Activated CD4-positive, alpha-beta T cell treated with anti-CD3 and anti-CD28 coated beads, Interleukin-2, amount 50 U/mL, for 1 hour (primary cell): ENCODE data around the gene GHITM.
"Not testable (repeated sequence)": the region's sequence is repeated elsewhere in the genome, so short reads cannot be mapped to it uniquely, and the experiment has no call there.

ENCODE experiments used
- DNase-seq: peaks from one replicate; pipeline ENCODE4 v3.0.0-alpha.2; 2020

The GHITM gene

DNA sequence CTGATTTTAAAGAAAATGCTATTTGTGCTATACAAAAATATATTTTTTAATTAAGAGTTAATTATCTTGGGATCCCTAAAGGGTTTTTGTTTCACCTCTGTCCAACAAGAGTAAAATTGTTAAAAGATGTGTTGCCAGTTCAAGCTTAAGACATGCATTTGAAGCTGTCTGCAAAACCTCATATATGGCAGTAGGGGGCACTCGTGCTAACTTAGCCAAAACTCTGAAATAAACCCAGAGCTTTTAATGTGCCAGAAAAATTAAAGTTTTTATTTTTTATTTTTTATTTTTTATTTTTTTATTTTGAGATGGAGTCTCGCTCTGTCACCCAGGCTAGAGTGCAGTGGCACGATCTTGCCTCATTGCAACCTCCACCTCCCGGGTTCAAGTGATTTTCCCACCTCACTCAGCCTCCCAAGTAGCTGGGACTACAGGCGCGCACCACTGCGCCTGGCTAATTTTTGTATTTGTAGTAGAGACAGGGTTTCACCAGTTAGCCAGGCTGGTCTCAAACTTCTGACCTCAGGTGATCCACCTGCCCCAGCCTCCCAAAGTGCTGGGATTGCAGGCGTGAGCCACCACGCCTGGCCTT, 8.8 kb downstream of the GHITM start:
- DNase-seq: not testable (repeated sequence)

GRCh38 chr10:84149854-84150253, 10.5 kb downstream of the GHITM start:
- no peak for DNase-seq

DNA sequence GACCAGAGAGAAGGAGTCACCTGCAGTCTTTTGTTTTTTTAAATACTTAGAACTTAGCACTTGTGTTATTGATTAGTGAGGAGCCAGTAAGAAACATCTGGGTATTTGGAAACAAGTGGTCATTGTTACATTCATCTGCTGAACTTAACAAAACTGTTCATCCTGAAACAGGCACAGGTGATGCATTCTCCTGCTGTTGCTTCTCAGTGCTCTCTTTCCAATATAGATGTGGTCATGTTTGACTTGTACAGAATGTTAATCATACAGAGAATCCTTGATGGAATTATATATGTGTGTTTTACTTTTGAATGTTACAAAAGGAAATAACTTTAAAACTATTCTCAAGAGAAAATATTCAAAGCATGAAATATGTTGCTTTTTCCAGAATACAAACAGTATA, 13.5 kb downstream of the GHITM start:
- DNase-seq: no peak

GRCh38 chr10:84155521-84155920, 16.2 kb downstream of the GHITM start:
- no peak for DNase-seq

DNA sequence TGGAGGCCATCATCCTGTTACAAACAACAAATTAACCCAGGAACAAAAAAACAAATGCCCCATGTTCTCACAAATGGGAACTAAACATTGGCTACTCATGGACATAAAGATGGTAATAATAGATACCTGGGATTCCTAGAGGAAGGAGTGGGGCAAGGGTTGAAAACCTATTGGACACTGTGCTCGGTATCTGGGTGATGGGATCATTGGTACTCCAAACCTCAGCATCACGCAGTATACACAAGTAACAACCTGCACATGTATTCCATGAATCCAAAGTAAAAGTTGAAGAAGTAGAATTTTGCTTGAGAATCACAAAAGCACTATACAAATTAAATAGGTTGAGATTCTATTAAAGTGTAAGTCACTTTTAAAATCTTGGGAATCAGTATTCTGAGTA, 16.7 kb downstream of the GHITM start:
- DNase-seq: no peak

GRCh38 chr10:84156768-84157167, 17.5 kb downstream of the GHITM start:
- DNase-seq: no peak

DNA sequence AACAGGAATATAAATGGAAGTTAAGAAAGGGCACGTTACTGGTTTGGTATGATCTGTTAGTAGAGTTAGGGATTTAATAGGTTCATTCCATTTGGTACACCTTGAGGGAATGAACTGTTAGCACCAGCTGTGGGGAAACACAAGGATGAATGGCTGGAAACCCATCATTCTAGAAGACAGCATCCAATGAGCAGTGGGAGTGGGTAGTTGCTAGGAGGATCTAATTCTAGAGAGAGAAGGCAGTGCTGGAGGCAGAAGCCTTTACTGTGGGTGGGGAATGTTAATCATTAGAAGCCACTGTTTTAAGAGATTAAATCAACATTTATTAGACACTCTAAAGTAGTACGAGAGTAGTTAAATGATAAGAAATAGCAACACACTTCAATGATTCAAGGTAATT, 18.8 kb downstream of the GHITM start:
- DNase-seq: no peak

- no peak for DNase-seq
Measured at GRCh38 chr10:84158550-84158949, 19.2 kb downstream of the GHITM start.

- DNase-seq: no peak
Measured at GRCh38 chr10:84159076-84159685, 19.9 kb downstream of the GHITM start.

- no peak for DNase-seq
Measured at GRCh38 chr10:84160663-84161362, 21.5 kb downstream of the GHITM start.

DNA sequence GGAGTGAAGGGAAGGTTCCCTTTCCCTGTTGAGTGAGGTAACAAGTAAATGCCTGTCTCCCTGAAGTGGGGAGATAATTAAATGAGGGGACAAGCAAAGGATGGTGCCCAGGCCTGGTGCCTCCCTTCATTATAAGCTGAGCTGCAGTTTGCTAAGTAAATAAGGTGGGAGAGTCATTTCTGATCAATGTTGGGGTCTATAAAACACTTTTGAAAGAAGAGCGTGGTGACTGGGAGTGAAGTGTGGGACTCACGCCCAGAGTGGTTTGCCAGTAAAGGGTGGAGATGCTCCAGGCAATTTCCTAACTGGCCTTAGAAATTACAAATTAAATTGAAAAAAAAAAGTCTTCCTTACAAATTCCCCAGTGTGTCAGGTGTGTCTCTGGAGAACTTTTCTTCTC, 24.7 kb downstream of the GHITM start:
- no peak for DNase-seq

GRCh38 chr10:84164442-84164841, 25.1 kb downstream of the GHITM start:
- no peak for DNase-seq

DNA sequence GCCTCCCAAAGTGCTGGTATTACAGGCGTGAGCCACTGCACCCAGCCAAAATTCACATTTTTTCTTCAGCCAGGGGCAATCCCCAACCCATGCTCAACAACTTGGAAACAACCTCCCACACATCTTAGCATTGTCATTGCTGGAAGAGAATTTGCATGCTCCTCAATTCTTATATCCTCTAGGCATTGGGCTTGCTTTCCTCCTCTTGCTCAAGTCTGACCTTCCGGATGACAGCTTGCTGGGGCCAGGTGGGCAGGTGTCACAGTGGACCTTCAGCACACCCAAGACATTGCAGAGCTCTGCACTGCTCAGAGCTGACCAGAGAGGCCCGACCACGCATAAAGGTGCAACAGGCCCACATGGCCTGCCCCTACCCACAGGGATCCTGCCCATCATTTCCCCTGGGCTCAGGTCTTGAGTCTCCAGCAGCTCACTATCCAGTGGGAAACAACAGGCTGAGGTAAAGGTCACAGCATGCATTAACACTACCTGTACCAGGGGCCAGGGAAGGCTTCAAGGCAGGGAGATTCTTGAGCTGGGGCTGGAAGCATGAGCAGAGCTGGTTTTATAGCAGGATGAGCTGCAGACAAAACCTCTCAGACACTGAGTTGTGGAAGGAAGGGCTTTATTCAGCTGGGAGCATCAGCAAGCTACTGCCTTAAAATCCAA, 27.4 kb downstream of the GHITM start:
- no peak for DNase-seq

DNA sequence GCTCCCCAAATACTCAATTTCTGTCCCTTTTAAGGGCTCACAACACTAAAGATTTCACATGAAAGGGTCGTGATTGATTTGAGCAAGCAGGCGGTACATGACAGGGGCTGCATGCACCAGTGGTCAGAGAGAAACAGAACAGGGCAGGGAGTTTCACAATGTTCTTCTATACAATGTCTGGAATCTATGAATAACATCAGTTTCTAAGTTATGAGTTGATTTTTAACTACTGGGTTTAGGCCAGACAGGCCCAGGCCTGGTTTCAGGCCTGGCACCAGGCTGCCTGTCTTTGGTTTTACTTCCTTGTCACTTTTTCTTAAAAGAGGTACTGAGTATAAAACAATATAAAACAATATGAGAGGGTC, 28.0 kb downstream of the GHITM start:
- DNase-seq: not testable (repeated sequence)

DNA sequence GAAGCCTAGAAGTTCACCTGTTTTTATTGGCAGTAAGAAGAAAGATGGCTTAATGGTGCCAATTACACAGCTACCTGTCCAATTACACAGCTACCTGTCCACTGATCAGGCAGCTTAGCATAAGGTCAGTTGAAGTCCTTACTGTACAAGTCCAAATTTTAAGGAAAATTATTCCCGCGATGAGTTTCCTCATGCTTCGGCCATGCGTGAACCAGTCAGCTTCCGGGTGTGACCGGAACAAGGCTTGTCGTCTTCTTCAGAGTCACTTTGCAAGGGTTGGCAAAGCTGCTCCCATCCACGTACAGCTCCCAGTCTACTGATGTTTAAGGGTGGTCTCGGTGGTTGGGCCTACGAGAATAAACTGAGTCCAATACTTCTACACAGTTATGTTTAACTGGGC, 29.1 kb downstream of the GHITM start:
- DNase-seq: not testable (repeated sequence)

DNA sequence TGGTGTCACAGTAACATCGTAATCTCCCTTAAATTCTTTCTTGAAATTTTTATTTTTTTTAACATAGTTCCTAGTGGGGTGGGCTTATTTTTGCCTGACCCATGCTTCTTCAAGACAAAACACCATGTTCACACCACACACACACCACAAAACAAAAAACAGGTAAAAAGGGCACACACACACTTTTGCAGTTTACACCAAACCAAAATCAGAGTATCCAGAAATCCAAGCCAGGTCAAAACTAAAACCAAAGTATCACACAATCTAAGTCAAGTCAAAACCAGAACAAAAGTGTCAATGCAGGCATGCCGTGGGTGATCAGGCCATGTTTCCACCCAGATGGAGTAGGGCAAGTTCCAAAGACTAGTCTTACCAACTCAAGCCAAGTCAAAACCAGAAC, 31.9 kb downstream of the GHITM start:
- not testable (repeated sequence) for DNase-seq

- not testable (repeated sequence) for DNase-seq
Measured at GRCh38 chr10:84171700-84172466, 32.6 kb downstream of the GHITM start.

DNA sequence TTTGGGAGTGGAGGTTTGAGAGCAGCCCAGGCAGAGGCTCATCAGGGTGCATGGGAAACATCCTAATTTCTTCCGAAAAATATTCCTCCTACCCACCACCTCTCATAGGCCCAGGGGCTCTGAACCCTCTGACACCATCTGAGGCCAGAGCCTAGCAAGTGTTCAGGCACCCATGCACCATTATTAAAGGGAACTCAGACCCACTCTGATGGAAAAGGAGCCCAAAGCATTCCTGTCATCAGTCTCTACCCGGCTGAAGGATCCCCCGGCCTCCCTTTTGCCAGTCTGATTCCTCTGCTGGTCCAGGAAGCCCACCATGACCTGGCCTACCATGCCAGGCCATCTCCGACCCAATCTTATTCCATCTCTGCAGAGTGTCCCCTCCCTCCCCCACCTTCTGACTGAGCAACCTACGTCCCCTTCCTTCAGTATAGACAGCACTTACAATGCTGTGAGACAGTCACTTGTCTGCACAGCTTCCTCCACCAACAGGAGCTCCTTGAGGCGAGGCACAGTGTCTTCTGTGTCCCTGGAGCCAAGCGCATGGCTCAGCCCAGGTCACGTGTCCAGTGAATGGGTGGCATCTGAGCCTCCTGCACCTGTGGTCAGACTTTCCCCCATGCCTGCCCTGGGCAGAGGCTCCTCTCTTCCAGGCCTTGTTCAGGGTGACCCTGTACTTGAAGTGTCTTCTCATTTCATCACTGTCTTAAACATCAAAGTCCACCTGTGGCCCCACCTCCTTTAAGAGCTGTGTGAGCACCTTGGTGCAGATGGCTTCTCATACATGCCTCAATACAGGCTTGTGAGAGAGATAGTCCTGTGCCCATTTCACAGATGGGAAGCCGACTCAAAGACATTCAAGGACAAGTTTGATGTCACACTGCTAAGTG, 33.4 kb downstream of the GHITM start:
- no peak for DNase-seq

GRCh38 chr10:84173501-84173929, 34.2 kb downstream of the GHITM start, which contains the start of gene GPR15LG:
Gene GPR15LG (plus strand): TSS chr10:84173801. CDS start chr10:84173852, 51 bp downstream.
- no peak for DNase-seq

- DNase-seq: no peak
Measured at GRCh38 chr10:84175436-84175835, 36.1 kb downstream of the GHITM start.

- no peak for DNase-seq
Measured at GRCh38 chr10:84176351-84176750, 37.0 kb downstream of the GHITM start.
